Mammary epithelial cell (primary cell): ENCODE data around the gene MOG.

Source experiments
- CTCF ChIP-seq, 2 donors: IDR thresholded peaks in 1 of 2; conservative IDR thresholded peaks in 1 of 2; 2 replicates each; pipeline ENCODE4 v1.5.1; 2011 to 2012; ENCODE audit warnings: inconsistent platforms in 2 of 2, low read length in 2 of 2, mild to moderate bottlenecking in 2 of 2, control low read depth in 1 of 2, low read depth in 1 of 2; ENCODE audit not compliant: insufficient read depth in 1 of 2; ENCODE audit errors: extremely low read depth in 1 of 2
- EZH2 ChIP-seq: IDR thresholded peaks from 2 replicates; pipeline ENCODE4 v1.6.1; 2012; ENCODE audit warnings: low read length, inconsistent platforms, borderline replicate concordance

- TF ChIP-seq CTCF (conservative IDR thresholded peaks at IDR 0.05 in 1 of 2, IDR thresholded peaks at IDR 0.05 in 1 of 2; ENCODE audit: extremely low read depth in 1 of 2, insufficient read depth in 1 of 2, low read depth in 1 of 2, low read length in 2 of 2) = no peak
- TF ChIP-seq EZH2 = no peak
Measured at GRCh38 chr6:29631860-29632731, 24.8 kb upstream of the MOG start.
